Measurements from ENCODE around the gene EIF5A2. TPM values are rescaled to one million over a fixed set of nuclear protein-coding genes. Genes with fewer than 3 reads are reported as not detected.

EIF5A2 gene
- total and polyA plus RNA-seq, 7 experiments from 2014 or later, result 5.5 to 11.3 (median 8.9) TPM

- intact Hi-C loops (cut with micrococcal nuclease), result loop anchor here (5.0 kb wide), 4 partner anchors 642 to 1173 kb away; partner anchors contain the start of genes SEC62 (in 2 of the 2), FNDC3B (in 1 of the 2) and PRKCI (in 1 of the 2)
- peaks cover 14 to 17% of the 10 kb centered on the region in 2 donors for H3K4me1 ChIP-seq (ENCODE audit: control insufficient read depth in 2 of 2, insufficient read depth in 2 of 2, low read length in 2 of 2)
- H3K36me3 Mint-ChIP-seq, result peaks cover 14 to 32% (median 28%) of the 10 kb centered on the region in 5 donors
- H3K27me3 ChIP-seq (ENCODE audit: control insufficient read depth in 2 of 2, insufficient read depth in 2 of 2, low read length in 2 of 2), result no peaks in the 10 kb centered on the region
- ATAC-seq (no peak), DNase-seq (no peak)
- CTCF ChIA-PET, result no interaction called here
- H3K9me3 Mint-ChIP-seq, result peaks cover 0 to 1% (median 0%) of the 10 kb centered on the region in 11 donors
- H3K4me3 Mint-ChIP-seq, result no peak overlapping the region
- H3K27ac Mint-ChIP-seq, result peak overlapping the region in 1 of 9 donors; percentile 25
- no peak overlapping the region for H3K4me3 ChIP-seq (ENCODE audit: low read length)
- H3K9me3 ChIP-seq (ENCODE audit: control insufficient read depth in 2 of 3, low read length in 3 of 3), result no peaks in the 10 kb centered on the region
- H3K27ac ChIP-seq (ENCODE audit: low read depth, low read length), result no peak overlapping the region
- peaks cover 10 to 25% (median 18%) of the 10 kb centered on the region in 7 donors for H3K4me1 Mint-ChIP-seq
- peaks cover 7 to 33% (median 15%) of the 10 kb centered on the region in 3 experiments for H3K36me3 ChIP-seq (ENCODE audit: control insufficient read depth in 2 of 3, insufficient read depth in 3 of 3, low read length in 3 of 3)
- POLR2A ChIA-PET, result no interaction called here
- H3K27me3 Mint-ChIP-seq, result no peaks in the 10 kb centered on the region
Measured at GRCh38 chr3:170864525-170865208, 43.8 kb downstream of the EIF5A2 start.

DNA sequence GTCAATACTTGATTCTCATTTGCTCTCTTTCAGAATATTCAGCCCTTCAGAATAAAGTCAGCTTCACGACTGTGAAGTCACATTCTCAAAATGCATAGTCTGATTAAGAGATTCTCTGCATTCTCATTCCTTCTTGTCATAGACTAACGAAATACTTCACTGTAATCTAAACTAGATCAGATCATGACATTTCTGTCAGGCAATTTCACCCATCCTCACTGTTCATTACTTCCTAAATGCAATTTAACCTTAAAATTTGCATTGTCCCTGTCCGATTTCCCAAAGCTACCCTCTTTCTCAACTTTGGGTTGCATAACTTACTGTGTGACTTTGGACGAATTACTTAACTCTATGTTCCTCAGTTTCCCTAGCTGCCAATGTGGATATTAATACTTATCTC, 44.6 kb downstream of the EIF5A2 start:
- CTCF ChIA-PET, result no interaction called here
- H3K27ac ChIP-seq (ENCODE audit: low read depth, low read length), result no peak overlapping the region
- no peak overlapping the region for H3K4me3 Mint-ChIP-seq
- H3K9me3 Mint-ChIP-seq, result peaks cover 0 to 1% (median 0%) of the 10 kb centered on the region in 11 donors
- no peak for DNase-seq
- H3K4me1 ChIP-seq (ENCODE audit: control insufficient read depth in 2 of 2, insufficient read depth in 2 of 2, low read length in 2 of 2), result peaks cover 14 to 17% of the 10 kb centered on the region in 2 donors
- no peaks in the 10 kb centered on the region for H3K27me3 ChIP-seq (ENCODE audit: control insufficient read depth in 2 of 2, insufficient read depth in 2 of 2, low read length in 2 of 2)
- H3K27me3 Mint-ChIP-seq, result no peaks in the 10 kb centered on the region
- no peak overlapping the region for H3K27ac Mint-ChIP-seq
- no peak overlapping the region for H3K4me3 ChIP-seq (ENCODE audit: low read length)
- peaks cover 10 to 18% (median 17%) of the 10 kb centered on the region in 7 donors for H3K4me1 Mint-ChIP-seq
- peaks cover 13 to 32% (median 26%) of the 10 kb centered on the region in 5 donors for H3K36me3 Mint-ChIP-seq
- H3K9me3 ChIP-seq (ENCODE audit: control insufficient read depth in 2 of 3, low read length in 3 of 3), result no peaks in the 10 kb centered on the region
- intact Hi-C loops (cut with micrococcal nuclease), result no loop called here
- POLR2A ChIA-PET, result no interaction called here
- ATAC-seq, result no peak
- H3K36me3 ChIP-seq (ENCODE audit: control insufficient read depth in 2 of 3, insufficient read depth in 3 of 3, low read length in 3 of 3), result peaks cover 7 to 33% (median 15%) of the 10 kb centered on the region in 3 experiments

GRCh38 chr3:170862618-170863374, 45.6 kb downstream of the EIF5A2 start:
- DNase-seq, result no peak
- POLR2A ChIA-PET, result interaction anchor here (1.4 kb wide), 1 partner anchor 45 kb away, joined by 3 read pairs; the partner anchor contains the start of gene EIF5A2
- no peak overlapping the region for H3K27ac Mint-ChIP-seq
- Histone ChIP-seq H3K27me3 (ENCODE audit: control insufficient read depth in 2 of 2, insufficient read depth in 2 of 2, low read length in 2 of 2) (no peaks in the 10 kb centered on the region), H3K4me3 (ENCODE audit: low read length) (no peak overlapping the region), H3K36me3 (ENCODE audit: control insufficient read depth in 2 of 3, insufficient read depth in 3 of 3, low read length in 3 of 3) (peaks cover 7 to 31% (median 13%) of the 10 kb centered on the region in 3 experiments), H3K4me1 (ENCODE audit: control insufficient read depth in 2 of 2, insufficient read depth in 2 of 2, low read length in 2 of 2) (peaks cover 7 to 8% of the 10 kb centered on the region in 2 donors), H3K9me3 (ENCODE audit: control insufficient read depth in 2 of 3, low read length in 3 of 3) (no peaks in the 10 kb centered on the region), H3K27ac (ENCODE audit: low read depth, low read length) (no peak overlapping the region)
- no peak for ATAC-seq
- no peaks in the 10 kb centered on the region for H3K27me3 Mint-ChIP-seq
- intact Hi-C loops (cut with micrococcal nuclease), result no loop called here
- H3K9me3 Mint-ChIP-seq, result peaks cover 0 to 1% (median 0%) of the 10 kb centered on the region in 11 donors
- H3K36me3 Mint-ChIP-seq, result peaks cover 13 to 32% (median 25%) of the 10 kb centered on the region in 5 donors
- CTCF ChIA-PET, result no interaction called here
- peaks cover 10 to 17% (median 13%) of the 10 kb centered on the region in 7 donors for H3K4me1 Mint-ChIP-seq
- H3K4me3 Mint-ChIP-seq, result no peak overlapping the region

GRCh38 chr3:170858599-170858998, 49.8 kb downstream of the EIF5A2 start:
- POLR2A ChIA-PET, result no interaction called here
- no peak for ATAC-seq

GRCh38 chr3:170852324-170852723, 56.1 kb downstream of the EIF5A2 start:
- POLR2A ChIA-PET, result interaction anchor here (0.7 kb wide), 1 partner anchor 408 kb away, joined by 3 read pairs; no protein-coding TSS in a partner anchor
- no peak overlapping the region for H3K27ac ChIP-seq (ENCODE audit: low read depth, low read length)
- CTCF ChIA-PET, result no interaction called here
- H3K4me1 ChIP-seq (ENCODE audit: control insufficient read depth in 2 of 2, insufficient read depth in 2 of 2, low read length in 2 of 2), result no peaks in the 10 kb centered on the region
- no peaks in the 10 kb centered on the region for H3K9me3 ChIP-seq (ENCODE audit: control insufficient read depth in 2 of 3, low read length in 3 of 3)
- no peaks in the 10 kb centered on the region for H3K36me3 ChIP-seq (ENCODE audit: control insufficient read depth in 2 of 3, insufficient read depth in 3 of 3, low read length in 3 of 3)
- peaks cover 4 to 21% (median 6%) of the 10 kb centered on the region in 5 donors for H3K27me3 Mint-ChIP-seq
- peaks cover 0 to 2% (median 0%) of the 10 kb centered on the region in 7 donors for H3K4me1 Mint-ChIP-seq
- no peaks in the 10 kb centered on the region for H3K27me3 ChIP-seq (ENCODE audit: control insufficient read depth in 2 of 2, insufficient read depth in 2 of 2, low read length in 2 of 2)
- intact Hi-C loops (cut with micrococcal nuclease), result loop anchor here in 1 of 2 donors (5.0 kb wide), 1 partner anchor 440 kb away; no protein-coding TSS in a partner anchor
- no peaks in the 10 kb centered on the region for H3K36me3 Mint-ChIP-seq
- no peak overlapping the region for H3K27ac Mint-ChIP-seq
- peaks cover 0 to 2% (median 0%) of the 10 kb centered on the region in 11 donors for H3K9me3 Mint-ChIP-seq
- no peak overlapping the region for H3K4me3 ChIP-seq (ENCODE audit: low read length)
- DNase-seq (no peak), ATAC-seq (no peak)
- H3K4me3 Mint-ChIP-seq, result no peak overlapping the region

More at GRCh38 chr3:170858599-170858998, 49.8 kb downstream of the EIF5A2 start:
- Histone ChIP-seq H3K27me3 (ENCODE audit: control insufficient read depth in 2 of 2, insufficient read depth in 2 of 2, low read length in 2 of 2) (no peaks in the 10 kb centered on the region), H3K4me1 (ENCODE audit: control insufficient read depth in 2 of 2, insufficient read depth in 2 of 2, low read length in 2 of 2) (no peaks in the 10 kb centered on the region), H3K9me3 (ENCODE audit: control insufficient read depth in 2 of 3, low read length in 3 of 3) (no peaks in the 10 kb centered on the region), H3K4me3 (ENCODE audit: low read length) (no peak overlapping the region), H3K27ac (ENCODE audit: low read depth, low read length) (no peak overlapping the region), H3K36me3 (ENCODE audit: control insufficient read depth in 2 of 3, insufficient read depth in 3 of 3, low read length in 3 of 3) (no peaks in the 10 kb centered on the region)
- no peak overlapping the region for H3K4me3 Mint-ChIP-seq
- H3K9me3 Mint-ChIP-seq, result peaks cover 0 to 3% (median 0%) of the 10 kb centered on the region in 11 donors
- H3K27ac Mint-ChIP-seq, result no peak overlapping the region
- H3K36me3 Mint-ChIP-seq, result no peaks in the 10 kb centered on the region
- CTCF ChIA-PET, result no interaction called here
- H3K27me3 Mint-ChIP-seq, result peaks cover 0 to 2% (median 0%) of the 10 kb centered on the region in 5 donors
- H3K4me1 Mint-ChIP-seq, result peaks cover 0 to 2% (median 0%) of the 10 kb centered on the region in 7 donors
- intact Hi-C loops (cut with micrococcal nuclease), result no loop called here
- no peak for DNase-seq

DNA sequence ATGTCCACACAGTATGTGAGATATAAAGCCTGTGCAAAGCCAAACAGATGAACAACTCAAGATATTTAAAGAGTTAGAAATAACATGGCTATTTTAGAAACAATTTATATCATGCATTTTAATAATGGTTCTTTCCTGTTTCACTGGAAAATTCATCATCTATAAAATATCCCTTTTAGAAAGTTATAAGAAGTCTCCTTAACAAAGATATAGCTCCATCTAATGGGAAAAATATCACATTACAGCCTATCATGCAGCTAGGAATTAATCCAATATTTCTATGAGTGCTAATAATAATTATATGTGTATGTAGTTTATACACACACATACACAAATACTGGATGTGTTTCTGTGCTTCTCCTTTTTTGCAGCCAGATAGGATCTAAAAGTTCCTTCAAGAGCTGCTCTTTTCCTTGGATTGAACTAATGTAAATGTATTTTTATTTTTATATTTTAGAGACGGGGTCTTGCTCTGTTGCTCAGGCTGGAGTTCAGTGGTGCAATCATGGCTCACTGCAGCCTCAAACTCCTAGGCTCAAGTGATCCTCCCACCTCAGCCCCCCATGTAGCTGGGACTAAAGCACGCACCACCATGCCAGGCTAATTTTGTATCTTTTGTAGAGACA, 60.0 kb downstream of the EIF5A2 start:
- ChIA-PET CTCF (interaction anchor here (0.8 kb wide), 1 partner anchor 36 kb away, joined by 3 read pairs; no protein-coding TSS in a partner anchor), POLR2A (no interaction called here)
- Histone ChIP-seq H3K27ac (ENCODE audit: low read depth, low read length) (no peak overlapping the region), H3K4me1 (ENCODE audit: control insufficient read depth in 2 of 2, insufficient read depth in 2 of 2, low read length in 2 of 2) (no peaks in the 10 kb centered on the region), H3K36me3 (ENCODE audit: control insufficient read depth in 2 of 3, insufficient read depth in 3 of 3, low read length in 3 of 3) (no peaks in the 10 kb centered on the region), H3K9me3 (ENCODE audit: control insufficient read depth in 2 of 3, low read length in 3 of 3) (no peaks in the 10 kb centered on the region), H3K4me3 (ENCODE audit: low read length) (no peak overlapping the region), H3K27me3 (ENCODE audit: control insufficient read depth in 2 of 2, insufficient read depth in 2 of 2, low read length in 2 of 2) (no peaks in the 10 kb centered on the region)
- Mint-ChIP-seq H3K9me3 (peaks cover 0 to 13% (median 3%) of the 10 kb centered on the region in 11 donors), H3K27me3 (peaks cover 9 to 43% (median 23%) of the 10 kb centered on the region in 5 donors), H3K4me3 (no peak overlapping the region), H3K36me3 (no peaks in the 10 kb centered on the region), H3K4me1 (no peaks in the 10 kb centered on the region), H3K27ac (no peak overlapping the region)
- ATAC-seq, result no peak
- no peak for DNase-seq
- intact Hi-C loops (cut with micrococcal nuclease), result no loop called here
